Body of pancreas (tissue), 4 donors: ENCODE measurements around the gene PHKA1. TPM values are rescaled to one million over a fixed set of nuclear protein-coding genes. Genes with fewer than 3 reads are reported as not detected.

ENCODE experiments used
- ATAC-seq: fragments of 150-250 bp; one replicate; pipeline ENCODE4 v1.9.1; 2016
- DNase-seq, 4 donors: peaks; one replicate each; pipeline ENCODE4 v3.0.0-alpha.2; 2019
- H3K27ac ChIP-seq, 4 donors: fragments of 200-600 bp; sonication (generic); 1 replicate in 3 of 4; 2 replicates in 1 of 4; pipeline versions ENCODE4 v1.5.1 to v1.6.1; 2016 to 2019; ENCODE audit warnings: mild to moderate bottlenecking in 1 of 4, mixed read lengths in 1 of 4, moderate library complexity in 1 of 4
- H3K27me3 ChIP-seq, 2 donors: fragments of 200-600 bp; sonication (generic); one replicate each; pipeline ENCODE4 v1.6.0; 2016; ENCODE audit warnings: mild to moderate bottlenecking in 1 of 2
- H3K36me3 ChIP-seq, 2 donors: fragments of 200-600 bp; sonication (generic); replicated peaks in 1 of 2; 2 replicates each; pipeline ENCODE4 v1.5.1; 2016; ENCODE audit warnings: low read depth in 2 of 2; ENCODE audit not compliant: insufficient read depth in 1 of 2
- H3K4me1 ChIP-seq: fragments of 200-600 bp; sonication (generic); one replicate; pipeline ENCODE4 v1.6.0; 2016
- H3K4me3 ChIP-seq, 2 donors: fragments of 200-600 bp; sonication (generic); 1 replicate in 1 of 2; 2 replicates in 1 of 2; pipeline ENCODE4 v1.5.1; 2016 to 2019
- H3K9me3 ChIP-seq, 3 donors: fragments of 200-600 bp; sonication (generic); 1 replicate in 2 of 3; 2 replicates in 1 of 3; pipeline ENCODE4 v1.5.1; 2016
- CTCF ChIP-seq, 7 experiments: fragments of 450-650 bp in 4 of 7; fragments of 200-600 bp in 3 of 7; sonication (generic) in 3 of 7; IDR thresholded peaks; one replicate each; pipeline ENCODE4 v1.5.1; 2016 to 2019; ENCODE audit warnings: antibody characterized with exemption in 7 of 7
- POLR2A ChIP-seq, 3 donors: fragments of 450-650 bp; IDR thresholded peaks; one replicate each; pipeline ENCODE4 v1.6.1; 2016; ENCODE audit warnings: antibody characterized with exemption in 3 of 3, mild to moderate bottlenecking in 2 of 3
- WGBS, 2 donors: methylation state at CpG; one replicate each; pipeline ENCODE4 v1.1.5; 2017; 5-methylcytosine and 5-hydroxymethylcytosine counted together
- intact Hi-C: fragments of 100-400 bp; cut with DNase I; formaldehyde crosslinking; loops from one replicate; pipeline ENCODE4 v1.15.1; 2023
- total RNA-seq, 2 donors: library from RNA; depleted of rRNA; stranded (reverse); fragments of >200 nt; gene quantifications; one replicate each; pipeline ENCODE4 v1.1.0, GENCODE V29; 2016

PHKA1 gene
- total RNA-seq, 2 donors from 2014 or later: 7.3 to 8.6 TPM

- H3K27me3 ChIP-seq: no peaks in the 10 kb centered on the region
- H3K9me3 ChIP-seq: no peaks in the 10 kb centered on the region
- peaks cover 6% of the 10 kb centered on the region for H3K4me1 ChIP-seq
- H3K4me3 ChIP-seq: no peak overlapping the region
- intact Hi-C loops: no loop called here
- H3K27ac ChIP-seq: no peak overlapping the region
- TF ChIP-seq CTCF (IDR thresholded peaks at IDR 0.05) (no peak), POLR2A (IDR thresholded peaks at IDR 0.05) (no peak)
- H3K36me3 ChIP-seq: no peaks in the 10 kb centered on the region
- ATAC-seq (peak; percentile 45), DNase-seq (peak in 2 of 4 donors; percentile 26 to 36)
- WGBS, 2 donors: 51 to 63% methylated on average over 7 of the region's 7 CpGs
Measured at GRCh38 chrX:72576141-72576894, 137.8 kb downstream of the PHKA1 start.

GRCh38 chrX:72573158-72573511 lies 141.0 kb downstream of the PHKA1 start:
- Histone ChIP-seq H3K36me3 (no peaks in the 10 kb centered on the region), H3K4me1 (peaks cover 6% of the 10 kb centered on the region), H3K9me3 (no peaks in the 10 kb centered on the region), H3K27me3 (no peaks in the 10 kb centered on the region), H3K4me3 (no peak overlapping the region), H3K27ac (peak overlapping the region in 1 of 4 donors; percentile 49)
- 0% methylated on average over 7 of the region's 7 CpGs for WGBS, 2 donors
- ATAC-seq (no peak), DNase-seq (no peak)
- TF ChIP-seq POLR2A (IDR thresholded peaks at IDR 0.05) (no peak), CTCF (IDR thresholded peaks at IDR 0.05) (no peak)
- intact Hi-C loops: no loop called here

GRCh38 chrX:72572248-72573157 lies 141.6 kb downstream of the PHKA1 start, which contains the start of gene HDAC8:
Gene HDAC8 (minus strand): TSS chrX:72572843. CDS start chrX:72572761, 82 bp downstream.
- intact Hi-C loops: no loop called here
- TF ChIP-seq CTCF (IDR thresholded peaks at IDR 0.05): no peak
- TF ChIP-seq POLR2A (IDR thresholded peaks at IDR 0.05): peak in 1 of 3 donors; percentile 31
- Histone ChIP-seq H3K4me1 (peaks cover 6% of the 10 kb centered on the region), H3K27ac (peak within 1 kb of the TSS in 3 of 4 donors; percentile 49 to 77 (median 62)), H3K4me3 (peak within 1 kb of the TSS; percentile 14 to 50), H3K9me3 (no peaks in the 10 kb centered on the region), H3K36me3 (no peaks in the 10 kb centered on the region), H3K27me3 (no peaks in the 10 kb centered on the region)
- ATAC-seq (peak; percentile 86), DNase-seq (peak; percentile 58 to 73 (median 68))
- 0 to 1% methylated on average over 19 to 22 of the region's 36 CpGs for WGBS, 2 donors

GRCh38 chrX:72569786-72570185 lies 144.3 kb downstream of the PHKA1 start:
- intact Hi-C loops: no loop called here
- no peak for DNase-seq
- H3K4me3 ChIP-seq: no peak overlapping the region
- WGBS, 2 donors: 80 to 83% methylated on average over 1 to 2 of the region's 2 CpGs
- no peak overlapping the region for H3K27ac ChIP-seq
- H3K36me3 ChIP-seq: peaks cover 0 to 2% of the 10 kb centered on the region in 2 donors
- no peak for ATAC-seq
- H3K9me3 ChIP-seq: no peaks in the 10 kb centered on the region
- no peak for TF ChIP-seq POLR2A (IDR thresholded peaks at IDR 0.05)
- TF ChIP-seq CTCF (IDR thresholded peaks at IDR 0.05): no peak
- peaks cover 6% of the 10 kb centered on the region for H3K4me1 ChIP-seq
- H3K27me3 ChIP-seq: no peaks in the 10 kb centered on the region
